Measurements from ENCODE around the gene SERPINB8.
"Not testable (repeated sequence)": the region's sequence is repeated elsewhere in the genome, so short reads cannot be mapped to it uniquely, and the experiment has no call there.

Gene SERPINB8, protein sequence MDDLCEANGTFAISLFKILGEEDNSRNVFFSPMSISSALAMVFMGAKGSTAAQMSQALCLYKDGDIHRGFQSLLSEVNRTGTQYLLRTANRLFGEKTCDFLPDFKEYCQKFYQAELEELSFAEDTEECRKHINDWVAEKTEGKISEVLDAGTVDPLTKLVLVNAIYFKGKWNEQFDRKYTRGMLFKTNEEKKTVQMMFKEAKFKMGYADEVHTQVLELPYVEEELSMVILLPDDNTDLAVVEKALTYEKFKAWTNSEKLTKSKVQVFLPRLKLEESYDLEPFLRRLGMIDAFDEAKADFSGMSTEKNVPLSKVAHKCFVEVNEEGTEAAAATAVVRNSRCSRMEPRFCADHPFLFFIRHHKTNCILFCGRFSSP

DNA sequence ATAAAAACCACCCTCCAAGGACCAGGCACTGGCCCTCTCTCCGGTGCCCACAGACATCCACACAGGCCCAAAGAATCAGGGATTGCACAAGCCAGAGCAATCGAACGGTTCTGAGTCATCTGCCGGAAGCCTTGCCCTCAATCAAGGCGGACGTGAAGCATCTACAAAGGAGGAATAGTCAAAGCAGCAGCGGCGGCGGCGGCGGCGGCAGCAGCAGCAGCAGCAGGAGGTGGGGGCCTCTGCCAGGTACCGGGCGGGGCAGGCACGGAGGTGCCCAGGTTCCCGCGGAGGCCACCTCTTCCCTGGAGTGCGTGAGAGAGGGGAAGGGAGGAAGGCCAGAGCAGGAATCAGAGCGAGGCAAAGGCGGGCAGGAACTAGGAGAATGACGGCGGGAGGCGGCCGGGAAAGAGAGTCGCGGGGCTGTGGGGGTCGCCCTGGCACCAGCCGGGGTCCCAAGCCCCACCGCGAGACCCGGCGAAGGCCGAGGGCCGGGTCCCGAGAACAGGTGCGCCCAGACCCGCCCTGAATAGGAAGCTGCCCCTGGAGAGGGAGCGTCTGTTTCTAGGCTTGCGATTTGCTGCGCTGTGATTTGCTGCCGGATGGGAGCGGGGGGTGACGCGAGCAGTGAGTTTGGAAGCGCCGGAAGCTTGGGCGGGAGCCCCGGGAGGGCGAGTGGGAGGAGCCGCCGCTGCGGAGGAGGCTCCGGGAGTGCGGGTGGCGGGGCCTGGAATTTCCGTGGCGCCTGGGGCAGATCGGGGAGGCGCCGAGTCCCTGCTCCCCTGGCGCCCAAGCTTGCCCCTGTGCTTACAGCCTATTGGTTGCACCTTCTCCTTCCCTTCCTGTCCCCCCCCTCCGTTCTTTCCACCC is at the start of gene SERPINB8:
Gene SERPINB8 (plus strand): TSS at position 140 of the 867 bp plus-strand sequence. CDS start 8,228 bp downstream, outside the sequence.
- DNase-seq (ENCODE audit: low read depth, low spot score) = peak; percentile 80

DNA sequence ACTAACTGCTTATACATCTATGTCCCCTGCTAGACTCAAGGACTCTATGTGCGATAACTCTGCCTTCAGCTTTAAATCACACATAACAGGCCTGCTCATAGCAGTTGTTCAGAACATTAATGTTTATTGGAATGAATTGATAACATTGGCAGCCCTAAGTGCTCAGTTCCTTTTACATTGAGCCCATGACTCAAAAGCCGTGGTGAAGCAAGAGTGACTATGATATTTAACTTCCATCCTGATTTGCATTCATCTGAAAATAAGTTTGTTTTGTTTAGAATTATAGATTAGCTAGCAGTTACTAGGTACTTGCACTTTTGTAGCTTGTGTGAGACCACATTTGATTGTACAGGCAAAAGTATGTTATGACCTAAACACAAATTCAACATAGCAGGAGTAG is 47.8 kb upstream of the SERPINB8 start:
- no peak for DNase-seq (ENCODE audit: low read depth, low spot score)

DNA sequence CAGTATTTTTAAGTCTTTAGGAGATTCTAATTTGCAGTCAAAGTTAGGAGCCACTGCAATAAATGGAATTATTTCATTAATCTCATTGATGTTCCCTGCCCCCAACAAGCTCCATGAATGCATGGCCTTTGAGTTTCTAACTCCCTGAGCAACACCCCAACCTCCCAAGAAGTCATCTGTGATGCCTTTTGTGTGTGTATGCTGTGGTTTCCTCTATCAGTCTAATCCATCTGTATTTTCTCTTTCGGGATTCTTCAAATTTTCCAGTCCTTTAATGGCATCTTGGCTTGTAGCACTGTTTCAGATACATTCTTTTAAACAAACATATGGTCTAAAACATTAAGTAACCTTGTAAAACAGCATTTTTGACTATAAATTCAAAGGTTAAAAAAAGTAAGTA is 45.3 kb upstream of the SERPINB8 start:
- no peak for DNase-seq (ENCODE audit: low read depth, low spot score)

DNA sequence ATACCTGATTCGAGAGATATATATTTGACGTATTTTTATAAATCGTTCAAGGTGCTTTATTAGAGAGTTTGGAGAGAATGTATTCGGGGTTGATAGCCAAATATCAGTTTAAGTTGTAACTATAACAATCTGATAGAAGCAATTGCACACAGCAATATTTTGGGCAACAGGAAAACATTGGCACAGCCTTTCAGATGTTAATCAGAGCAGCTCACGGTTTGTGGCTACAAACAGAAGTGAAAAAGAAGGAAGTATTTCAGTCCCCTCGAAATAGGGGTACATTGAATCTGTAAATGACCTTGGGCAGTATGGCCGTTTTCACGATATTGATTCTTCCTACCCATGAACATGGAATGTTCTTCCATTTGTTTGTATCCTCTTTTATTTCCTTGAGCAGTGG is 41.5 kb upstream of the SERPINB8 start:
- DNase-seq (ENCODE audit: low read depth, low spot score) = no peak

DNA sequence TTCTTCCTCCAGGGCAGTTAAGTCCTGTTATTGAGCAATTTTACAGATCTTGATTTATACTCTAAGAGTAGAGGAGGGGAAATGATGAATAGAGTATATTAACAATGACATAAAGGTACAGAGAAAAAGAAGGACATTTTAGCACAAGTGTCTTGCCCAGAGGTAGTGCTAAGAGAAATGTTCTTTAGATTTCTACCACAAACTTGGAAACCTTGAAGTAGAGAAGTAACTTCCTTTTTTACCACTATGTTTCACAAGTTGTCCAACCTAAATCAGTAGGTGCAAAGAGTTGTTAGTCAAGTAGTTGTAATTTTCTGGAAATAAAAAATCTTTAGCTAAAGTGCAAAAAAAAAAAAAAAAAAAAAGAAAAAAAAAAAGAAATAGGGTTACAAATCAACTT is 40.5 kb upstream of the SERPINB8 start:
- DNase-seq (ENCODE audit: low read depth, low spot score) = not testable (repeated sequence)

DNA sequence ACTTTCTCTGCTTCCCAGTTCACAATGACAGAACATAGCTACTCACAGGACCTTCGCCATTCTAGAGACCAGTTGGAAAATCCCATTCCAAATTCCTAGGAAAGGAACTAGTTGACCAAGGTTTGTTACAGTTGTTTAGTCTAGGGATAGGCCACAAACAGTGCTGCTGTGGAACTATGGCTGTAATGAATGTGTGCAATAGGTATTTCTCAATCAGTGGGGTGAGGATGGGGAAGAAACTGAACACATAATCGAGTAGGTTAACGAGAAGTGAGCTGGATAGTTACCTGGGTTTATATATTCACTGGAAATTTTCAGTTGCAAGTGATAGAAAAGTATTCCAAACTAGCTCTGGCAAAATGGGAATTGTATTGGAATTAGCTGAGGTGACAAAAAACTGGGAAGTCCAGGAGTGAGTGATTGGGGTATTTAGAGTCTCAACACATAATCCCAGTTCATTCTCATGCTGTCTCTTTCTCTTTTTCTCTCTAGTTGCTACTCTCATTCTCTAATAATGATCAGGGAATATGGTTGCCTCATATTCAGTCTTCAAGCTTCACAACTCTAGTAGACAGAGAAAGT is 39.0 kb upstream of the SERPINB8 start:
- DNase-seq (ENCODE audit: low read depth, low spot score) = no peak

DNA sequence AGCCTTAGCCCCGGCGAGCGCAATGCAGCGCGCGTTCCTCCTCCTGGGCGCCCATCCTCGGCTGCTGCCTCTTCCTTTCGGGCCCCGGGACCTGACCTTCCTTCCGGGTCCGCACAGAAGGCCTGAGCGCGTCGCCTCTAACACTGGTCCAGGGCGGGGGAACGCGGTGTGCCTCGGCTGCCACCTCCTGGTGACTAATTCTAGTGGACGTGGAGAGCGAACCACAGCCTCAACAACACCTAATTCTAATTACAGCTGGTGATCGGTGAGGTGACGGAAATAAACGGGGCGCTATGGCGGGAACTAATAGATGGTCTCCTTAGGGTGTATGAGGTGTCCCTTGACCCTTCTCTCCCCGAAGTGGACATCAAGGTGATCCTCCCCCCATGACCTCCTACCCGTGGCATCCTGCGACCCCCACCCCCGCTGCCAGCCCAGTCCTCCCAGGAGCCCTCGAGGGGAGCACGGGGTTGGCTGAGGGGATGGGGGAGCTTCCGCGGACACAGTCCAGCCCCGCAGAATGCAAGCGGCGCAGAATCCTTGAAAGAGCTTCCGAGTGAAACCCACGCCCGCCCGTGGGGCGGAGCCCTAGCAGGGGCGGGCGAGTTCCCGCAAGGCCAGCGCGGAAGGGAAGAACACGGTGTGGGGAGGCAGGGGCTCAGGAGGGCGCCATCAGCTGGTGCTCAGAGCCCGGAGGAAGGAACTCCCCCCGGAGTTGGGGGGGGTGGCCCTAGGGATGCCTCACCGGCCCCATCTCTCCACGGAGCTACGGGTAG is 33.5 kb upstream of the SERPINB8 start:
- peak; percentile 69 for DNase-seq (ENCODE audit: low read depth, low spot score)

DNA sequence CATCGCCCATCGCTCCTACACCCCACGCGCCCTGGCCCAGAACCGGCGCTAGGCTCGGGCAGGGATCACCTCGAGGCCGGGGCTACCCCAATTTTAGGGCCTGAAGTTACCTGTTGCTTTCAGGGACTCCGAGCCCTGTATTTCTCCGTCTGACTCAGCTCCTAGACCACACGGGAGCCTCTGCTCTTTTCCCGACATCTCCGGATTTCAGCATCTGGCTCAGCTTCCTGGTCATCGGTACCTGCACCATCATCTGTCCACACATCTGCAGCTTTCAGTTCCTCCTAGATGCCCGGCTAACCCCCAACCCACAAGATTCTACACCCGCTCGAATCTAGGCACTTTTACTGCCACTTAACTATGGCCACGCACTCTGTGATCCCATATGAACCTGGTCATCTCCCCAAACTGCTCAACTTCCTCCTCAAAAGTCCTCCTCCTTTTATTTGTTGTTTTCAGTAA is 32.9 kb upstream of the SERPINB8 start:
- DNase-seq (ENCODE audit: low read depth, low spot score) = no peak

DNA sequence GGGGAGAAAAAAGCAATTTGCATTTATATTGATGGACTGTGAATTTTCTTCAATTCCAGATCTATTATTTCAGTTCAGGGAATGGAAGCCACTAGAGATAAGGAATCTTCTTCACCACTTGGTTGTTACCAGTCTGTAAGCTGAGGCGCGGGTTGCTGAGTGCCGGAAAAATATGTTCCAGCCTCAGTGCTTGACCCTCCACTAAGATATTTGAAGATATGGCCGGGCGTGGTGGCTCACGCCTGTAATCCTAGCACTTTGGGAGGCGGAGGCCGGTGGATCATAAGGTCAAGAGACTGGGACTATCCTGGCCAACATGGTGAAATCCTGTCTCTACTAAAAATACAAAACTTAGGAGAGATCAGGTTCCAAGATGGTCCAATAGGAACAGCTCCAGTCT is 29.9 kb upstream of the SERPINB8 start:
- no peak for DNase-seq (ENCODE audit: low read depth, low spot score)

DNA sequence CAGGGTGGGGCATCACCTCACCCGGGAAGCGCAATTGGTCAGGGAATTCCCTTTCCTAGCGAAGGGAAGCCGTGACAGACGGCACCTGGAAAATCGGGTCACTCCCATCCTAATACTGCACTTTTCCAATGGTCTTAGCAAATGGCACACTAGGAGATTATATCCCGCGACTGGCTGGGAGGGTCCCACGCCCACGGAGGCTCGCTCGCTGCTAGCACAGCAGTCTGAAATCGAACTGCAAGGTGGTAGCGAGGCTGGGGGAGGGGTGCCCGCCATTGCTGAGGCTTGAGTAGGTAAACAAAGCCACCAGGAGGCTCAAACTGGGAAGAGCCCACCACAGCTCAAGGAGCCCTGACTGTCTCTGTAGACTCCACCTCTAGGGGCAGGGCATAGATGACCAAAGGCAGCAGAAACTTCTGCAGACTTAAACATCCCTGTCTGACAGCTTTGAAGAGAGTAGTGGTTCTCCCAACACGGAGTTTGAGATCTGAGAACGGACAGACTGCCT is 29.3 kb upstream of the SERPINB8 start:
- DNase-seq (ENCODE audit: low read depth, low spot score) = not testable (repeated sequence)

DNA sequence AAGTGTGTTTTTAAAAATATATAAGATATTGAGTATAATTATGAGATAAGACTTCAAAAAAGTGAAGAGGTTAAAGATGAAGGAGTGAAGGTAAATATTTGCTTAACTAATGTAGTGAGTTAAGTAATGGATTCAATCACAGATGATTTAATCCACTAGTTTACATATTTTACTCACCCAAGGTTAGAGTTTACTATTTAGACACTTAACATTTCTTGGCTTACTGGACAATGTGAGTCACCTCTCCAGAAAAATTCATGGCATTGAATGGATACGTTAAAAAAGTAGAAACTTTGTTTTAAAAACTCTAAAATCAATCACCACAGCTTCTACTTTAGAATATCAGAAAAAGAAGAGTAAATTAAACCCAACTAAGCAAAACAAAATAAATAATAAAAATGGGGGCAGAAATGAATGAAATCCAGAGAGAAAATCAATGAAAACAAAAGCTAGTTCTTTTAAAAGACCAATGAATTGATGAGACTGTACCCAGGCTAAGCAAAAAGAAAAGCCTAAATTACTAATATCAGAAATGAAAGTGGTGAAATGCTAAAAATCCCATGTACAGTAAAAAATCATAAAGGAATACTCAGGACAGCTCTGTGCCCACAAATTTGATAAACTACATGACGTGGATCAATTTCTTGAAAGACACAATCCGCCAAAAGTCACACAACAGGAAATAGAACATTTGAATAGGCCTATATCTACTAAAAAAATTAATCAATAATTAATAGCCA is 22.7 kb upstream of the SERPINB8 start:
- no peak for DNase-seq (ENCODE audit: low read depth, low spot score)

DNA sequence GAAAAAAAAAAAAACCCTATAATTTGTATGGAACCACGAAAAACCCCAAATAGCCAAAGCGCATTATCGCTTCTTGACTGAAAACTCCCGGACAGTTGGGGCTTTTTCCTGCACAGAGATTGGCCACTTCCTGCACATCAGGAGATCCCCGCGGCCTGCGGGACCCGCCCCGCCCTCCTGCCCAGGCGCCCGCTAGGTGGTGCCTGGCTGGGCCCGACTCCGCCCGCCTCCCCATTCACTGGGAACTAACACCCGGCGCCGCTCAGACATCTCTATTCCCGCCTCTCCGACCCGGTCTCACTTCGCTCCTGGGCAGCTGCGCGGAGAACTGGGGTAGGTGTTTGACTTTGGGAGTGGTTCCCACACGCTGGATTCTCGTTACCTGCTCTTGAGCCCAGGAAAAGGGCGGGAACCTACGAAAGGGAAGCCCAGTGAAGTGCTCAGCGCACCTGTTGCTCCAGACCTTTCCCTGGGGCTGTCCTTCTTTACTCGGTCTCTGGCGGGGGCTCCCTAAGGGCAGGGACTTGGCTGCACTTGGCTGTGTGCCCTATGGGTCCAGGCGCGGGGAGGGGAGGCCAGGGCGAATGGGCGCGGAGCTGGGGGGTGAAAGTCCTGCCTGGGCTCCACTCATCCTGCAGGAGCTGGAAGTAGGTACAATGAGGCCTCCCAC is 20.7 kb upstream of the SERPINB8 start, which contains the start of gene HMSD:
Gene HMSD (plus strand): TSS at position 234 of the 670 bp plus-strand sequence. CDS start 4,155 bp downstream, outside the sequence.
- peak; percentile 67 for DNase-seq (ENCODE audit: low read depth, low spot score)

DNA sequence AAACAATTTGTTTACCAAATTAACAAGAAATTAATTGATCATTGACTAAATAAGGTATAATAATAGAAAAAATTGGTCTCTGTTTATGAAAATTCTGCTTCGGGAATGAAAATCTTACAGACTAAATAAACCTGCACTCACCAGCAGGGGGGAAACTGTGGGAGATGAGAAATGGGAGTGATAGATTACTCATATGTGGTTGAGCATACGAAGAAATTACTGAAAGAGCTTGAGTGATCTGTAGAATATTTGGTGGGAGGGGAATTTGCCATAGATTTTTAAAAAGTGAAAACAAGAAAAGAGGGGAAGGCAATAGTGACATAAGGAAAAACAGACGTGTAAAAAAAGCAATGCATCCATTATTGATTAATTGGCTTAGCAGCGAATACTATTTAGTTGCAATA is 18.6 kb upstream of the SERPINB8 start:
- no peak for DNase-seq (ENCODE audit: low read depth, low spot score)

DNA sequence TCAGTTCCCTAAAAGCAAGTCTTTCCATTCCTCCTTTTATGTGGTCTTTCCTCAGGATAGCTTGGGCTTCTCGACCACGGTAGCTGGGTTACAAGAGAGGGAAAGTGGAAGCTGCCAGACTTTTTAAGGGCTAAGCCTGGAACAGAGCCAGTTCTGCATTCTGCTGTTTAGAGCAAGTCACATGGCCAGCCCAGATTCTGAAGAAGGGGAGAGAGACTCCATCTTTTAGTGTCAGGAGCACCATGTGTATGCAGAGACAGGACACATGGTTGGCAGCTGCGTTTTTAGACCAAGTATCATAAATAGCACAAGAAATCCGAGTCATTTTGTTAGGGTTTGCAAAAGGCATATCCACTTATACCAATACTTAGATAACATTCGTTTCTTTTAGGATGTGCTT is 16.1 kb upstream of the SERPINB8 start:
- DNase-seq (ENCODE audit: low read depth, low spot score) = no peak

DNA sequence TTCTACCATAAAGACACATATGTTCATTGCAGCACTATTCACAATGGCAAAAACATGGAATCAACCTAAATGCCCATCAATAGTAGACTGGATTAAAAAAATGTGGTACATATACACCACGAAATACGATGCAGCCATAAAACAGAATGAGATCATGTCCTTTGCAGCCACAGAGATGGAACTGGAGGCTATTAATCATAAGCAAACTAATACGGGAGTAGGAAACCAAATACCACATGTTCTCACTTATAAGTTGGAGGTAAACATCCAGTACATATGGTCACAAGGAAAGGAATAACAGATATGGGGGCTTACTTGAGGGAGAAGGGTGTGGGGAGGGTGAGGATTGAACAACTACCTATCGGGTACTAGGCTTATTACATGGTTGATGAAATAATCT is 13.1 kb upstream of the SERPINB8 start:
- no peak for DNase-seq (ENCODE audit: low read depth, low spot score)

DNA sequence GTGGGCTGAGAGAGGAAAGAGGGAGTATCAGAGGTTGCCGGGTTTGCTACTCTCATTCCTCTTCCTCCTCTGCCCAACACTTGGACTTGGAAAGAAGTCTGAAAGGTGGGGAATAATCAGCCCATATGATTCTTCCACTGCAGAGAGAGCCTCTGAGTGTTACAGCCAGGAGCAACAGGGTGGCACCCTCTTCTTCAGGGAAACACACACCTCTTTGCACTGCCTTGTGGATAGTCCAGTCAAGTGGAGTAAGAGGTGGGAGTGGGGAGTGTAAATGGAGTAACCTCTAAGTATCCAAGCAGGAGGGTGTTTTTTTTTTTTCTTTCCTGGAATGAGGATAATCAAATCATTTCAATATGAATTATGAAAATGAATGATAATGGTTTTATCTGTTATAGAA is 9.0 kb upstream of the SERPINB8 start:
- DNase-seq (ENCODE audit: low read depth, low spot score) = no peak

DNA sequence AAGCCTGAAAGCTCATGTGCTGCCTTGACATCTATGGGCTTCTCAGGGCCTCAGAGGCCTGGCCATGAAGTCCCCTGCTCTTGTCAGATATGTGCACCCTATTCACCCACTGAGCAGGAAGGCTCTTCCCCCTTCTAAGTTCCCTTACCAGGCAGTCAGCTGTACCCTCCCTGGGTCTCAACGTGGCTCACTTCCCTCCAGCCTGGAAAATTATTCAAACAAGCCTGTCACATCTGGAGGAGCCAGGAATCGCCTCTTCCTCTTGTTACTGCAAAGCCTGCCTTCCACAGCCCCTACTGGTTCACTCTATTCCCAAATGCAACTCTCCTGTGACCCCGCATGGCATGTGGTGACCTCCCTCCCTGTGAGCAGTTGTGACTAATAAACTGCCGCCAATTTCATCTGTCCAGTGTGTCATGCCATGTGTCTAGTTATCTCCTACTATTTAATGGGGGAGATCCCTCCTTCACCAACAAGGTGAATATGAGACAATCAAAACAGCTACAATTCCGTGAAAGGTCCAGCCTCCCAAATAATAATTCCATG is 8.4 kb upstream of the SERPINB8 start:
- no peak for DNase-seq (ENCODE audit: low read depth, low spot score)

DNA sequence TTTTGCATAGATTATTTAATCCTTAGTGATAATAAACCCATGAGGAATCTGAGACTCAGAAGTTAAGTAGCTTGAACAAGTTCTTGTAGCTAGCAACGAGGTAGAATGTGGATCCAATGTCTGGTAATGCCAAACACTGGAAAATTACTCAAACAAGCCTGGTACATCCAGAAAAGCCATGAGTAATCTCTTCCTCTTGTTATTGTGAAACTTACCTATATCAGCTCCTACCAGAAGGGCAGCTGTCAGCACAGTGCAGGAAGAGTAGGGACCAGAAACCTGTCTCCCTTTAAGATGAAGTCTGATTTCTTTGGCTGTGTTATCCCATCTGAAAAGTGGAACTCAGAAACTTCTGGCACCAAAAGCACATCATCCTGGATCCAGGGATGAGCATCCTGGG is 7.7 kb upstream of the SERPINB8 start:
- no peak for DNase-seq (ENCODE audit: low read depth, low spot score)

DNA sequence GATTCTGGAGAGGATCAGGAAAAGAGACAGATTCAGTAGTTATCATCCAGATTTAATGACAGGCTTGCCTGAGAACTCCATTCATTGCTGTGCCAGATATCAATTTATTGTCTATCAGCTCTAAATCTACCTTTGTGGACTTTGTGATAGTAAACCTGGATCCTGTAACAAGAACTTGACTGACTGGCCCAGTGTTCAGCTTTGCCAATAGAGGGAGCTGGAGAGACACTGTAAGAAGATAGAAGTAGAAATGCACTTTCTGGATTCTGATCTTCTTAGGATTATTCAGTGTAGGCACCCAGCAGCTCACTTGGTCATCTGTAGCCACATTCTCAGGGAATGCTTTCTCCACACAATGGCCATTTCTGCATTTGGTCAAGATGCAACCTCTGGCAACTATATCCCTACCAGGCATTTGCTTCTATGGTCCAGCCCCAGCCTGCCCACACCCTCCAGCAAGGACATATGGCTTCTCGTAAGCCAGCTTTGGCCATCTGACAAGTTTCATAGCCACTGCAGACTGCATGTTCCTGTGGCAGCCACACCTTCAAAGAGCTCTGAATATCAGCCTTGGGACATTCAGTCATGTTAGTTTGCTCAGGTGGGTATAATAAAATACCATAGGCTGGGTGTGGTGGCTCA is 6.1 kb upstream of the SERPINB8 start:
- no peak for DNase-seq (ENCODE audit: low read depth, low spot score)

Data from iPS DF 19.7 (cell line).